Measurements from ENCODE around the gene KDM4C.

GRCh38 chr9:6771722-6772121, 13.9 kb downstream of the KDM4C start:
- TF ChIP-seq CTCF (IDR thresholded peaks at IDR 0.05), result no peak
- TF ChIP-seq POLR2A (IDR thresholded peaks at IDR 0.05; ENCODE audit: low read depth), result no peak
- no peak for TF ChIP-seq POLR2AphosphoS5 (IDR thresholded peaks at IDR 0.05)
- TF ChIP-seq EP300 (IDR thresholded peaks at IDR 0.05), result no peak
